OCI-LY7 (cell line): ENCODE measurements around the gene LFNG.

Experiments used
- CTCF ChIP-seq: fragments of 200-600 bp; sonication (generic); conservative IDR thresholded peaks from 2 replicates; pipeline ENCODE4 v1.5.1; 2014; ENCODE audit warnings: mild to moderate bottlenecking, antibody characterized with exemption, low read length, moderate library complexity, mixed read lengths
- EZH2phosphoT487 ChIP-seq: fragments of 200-600 bp; sonication (generic); IDR thresholded peaks from 2 replicates; pipeline ENCODE4 v1.6.1; 2018; ENCODE audit warnings: low read depth, borderline replicate concordance, mild to moderate bottlenecking, mixed run types, antibody characterized with exemption, low read length, moderate library complexity, mixed read lengths

GRCh38 chr7:2520761-2521290 is 1.3 kb downstream of the LFNG start:
- TF ChIP-seq CTCF: no peak
- TF ChIP-seq EZH2phosphoT487: no peak
